ENCODE results near the gene IER5L.

IER5L gene

GRCh38 chr9:129177791-129178567, at the start of gene IER5L:
Gene IER5L (minus strand): TSS chr9:129178261. CDS start chr9:129178052, 209 bp downstream.
- DNase-seq (ENCODE audit: low read depth in 2 of 3, low spot score in 1 of 3) = peak; percentile 88 to 91 (median 90)

DNA sequence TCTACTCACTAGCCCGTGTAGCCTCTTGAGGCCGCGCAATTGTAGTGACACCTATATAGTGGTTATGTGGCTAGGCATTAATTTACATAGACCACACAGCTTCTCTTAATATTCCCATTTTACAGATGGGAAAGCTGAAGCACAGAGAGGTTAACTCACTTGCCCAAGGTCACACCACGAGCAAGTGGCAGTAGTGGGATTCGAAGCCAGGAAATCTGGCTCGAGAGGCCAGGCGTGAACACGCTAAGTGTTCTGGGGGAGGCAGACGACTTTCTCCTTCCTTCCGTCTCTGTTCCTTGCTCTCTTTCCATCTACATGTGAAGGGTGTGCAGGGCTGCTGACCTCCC, 49.8 kb upstream of the IER5L start:
- no peak for DNase-seq (ENCODE audit: low read depth in 2 of 3, low spot score in 1 of 3)

DNA sequence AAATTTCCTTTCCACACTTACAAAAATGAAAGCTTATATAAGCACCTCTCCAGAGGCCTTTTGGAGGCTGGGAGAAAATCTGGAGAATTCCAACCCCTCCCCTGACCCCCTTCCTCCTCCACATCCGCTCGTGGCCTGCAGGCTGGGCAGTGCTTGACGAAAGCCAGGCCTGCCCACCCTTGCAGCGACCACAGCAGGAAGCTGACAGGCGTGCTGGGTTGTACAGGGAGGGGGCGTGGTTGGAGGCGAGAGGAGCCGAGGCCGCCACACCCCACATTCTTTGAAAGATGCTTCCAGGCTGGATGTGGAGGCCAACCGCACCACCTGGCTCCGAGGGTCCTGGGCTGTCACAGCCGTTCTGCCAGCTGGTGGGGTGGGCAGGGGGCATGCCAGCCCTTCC, 47.8 kb upstream of the IER5L start:
- DNase-seq (ENCODE audit: low read depth in 2 of 3, low spot score in 1 of 3) = no peak

- DNase-seq (ENCODE audit: low read depth in 2 of 3, low spot score in 1 of 3) = no peak
Measured at GRCh38 chr9:129225490-129225778, 47.4 kb upstream of the IER5L start.

DNA sequence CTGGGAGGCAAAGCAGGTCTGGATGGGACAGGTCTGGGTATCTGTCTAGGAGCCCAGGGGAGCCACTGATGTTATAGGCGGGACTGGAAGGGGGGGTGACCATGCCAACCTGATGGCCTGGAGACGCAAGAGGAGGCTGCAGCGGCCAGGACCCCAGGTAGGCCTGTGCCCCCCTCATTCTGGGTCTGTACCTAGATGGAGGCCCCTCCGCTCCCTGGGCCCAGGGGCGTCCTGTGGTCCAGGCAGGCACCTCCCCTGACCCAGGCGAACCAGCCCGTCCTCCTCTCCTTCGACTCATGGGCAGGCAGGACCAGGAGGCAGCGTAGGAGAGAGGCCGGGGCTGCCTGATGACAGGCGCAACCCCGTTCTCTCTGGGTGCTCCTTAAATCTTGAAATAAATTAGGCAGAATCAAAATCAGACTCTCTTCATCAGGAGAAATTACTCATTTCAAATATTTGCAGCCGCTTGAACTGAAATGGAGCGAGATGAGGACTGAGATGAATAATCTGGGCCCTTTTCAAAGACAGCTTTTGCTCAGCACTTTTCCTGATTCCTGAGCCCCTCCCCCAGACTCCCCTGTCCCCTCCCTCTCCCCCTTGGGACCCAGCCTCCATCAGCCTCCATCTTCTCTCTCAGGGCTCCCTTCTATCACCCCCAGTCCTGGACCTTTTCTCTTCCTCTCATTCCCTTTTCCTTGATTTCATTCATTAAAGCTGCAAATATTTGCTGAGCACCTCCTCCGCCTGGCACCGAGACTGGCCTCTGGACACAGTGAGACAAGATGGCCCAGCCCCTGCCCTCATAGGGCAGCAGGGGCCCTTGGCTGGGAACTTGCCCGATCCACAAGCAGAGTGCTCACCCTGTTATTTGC, 46.8 kb upstream of the IER5L start:
- DNase-seq (ENCODE audit: low read depth in 2 of 3, low spot score in 1 of 3) = no peak

GRCh38 chr9:129223551-129224208, 45.6 kb upstream of the IER5L start:
- no peak for DNase-seq (ENCODE audit: low read depth in 2 of 3, low spot score in 1 of 3)

DNA sequence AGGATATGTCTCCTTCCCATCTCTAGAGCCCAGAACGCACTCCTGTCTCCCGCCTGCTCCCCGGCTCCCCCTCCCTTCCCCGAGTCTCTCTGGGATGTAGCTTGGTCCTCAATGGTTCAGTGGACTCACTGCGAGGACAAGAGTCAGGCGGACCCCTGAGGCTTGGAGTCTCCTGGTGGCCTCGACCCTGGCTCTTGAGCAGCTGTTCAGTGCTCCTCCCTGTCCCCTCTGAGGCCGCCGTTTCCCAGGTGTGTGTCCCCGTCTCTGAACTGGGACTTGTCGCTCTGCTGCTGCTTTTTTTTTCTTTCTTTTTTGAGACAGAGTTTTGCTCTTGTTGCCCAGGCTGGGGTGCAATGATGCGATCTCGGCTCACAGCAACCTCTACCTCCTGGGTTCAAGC, 44.8 kb upstream of the IER5L start:
- DNase-seq (ENCODE audit: low read depth in 2 of 3, low spot score in 1 of 3) = no peak

DNA sequence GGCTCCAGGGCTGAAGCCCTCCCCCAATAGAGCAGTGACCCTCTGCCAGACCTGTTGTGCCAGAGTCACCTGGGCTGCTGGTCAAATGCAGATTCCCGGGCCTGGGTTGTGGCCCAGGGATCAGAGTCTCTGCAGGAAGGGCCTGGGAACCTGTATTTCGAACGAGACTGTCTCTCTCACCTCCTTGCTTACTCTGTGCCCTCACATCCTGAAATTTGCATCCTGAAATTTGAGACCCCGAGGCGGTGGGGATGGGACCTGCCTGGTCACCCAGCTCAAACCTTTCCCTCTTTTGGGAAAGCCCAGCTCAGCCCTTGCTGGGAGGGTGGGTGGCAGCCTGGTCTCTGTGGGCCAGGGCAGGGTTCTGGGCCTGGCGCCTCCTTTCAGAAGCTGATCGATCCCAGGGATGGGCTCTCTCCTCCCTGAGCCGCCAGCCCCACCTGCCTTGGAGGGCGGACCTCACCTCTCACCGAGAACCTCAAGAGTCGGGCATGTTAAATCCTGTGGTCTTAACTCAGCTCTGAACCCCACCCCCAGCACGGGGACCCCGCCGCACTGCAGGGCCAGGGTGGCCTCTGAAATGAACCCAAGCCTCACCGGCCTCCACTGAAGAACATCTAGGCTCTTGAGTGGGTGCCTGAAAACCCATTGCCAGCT, 44.0 kb upstream of the IER5L start:
- no peak for DNase-seq (ENCODE audit: low read depth in 2 of 3, low spot score in 1 of 3)

- DNase-seq (ENCODE audit: low read depth in 2 of 3, low spot score in 1 of 3) = no peak
Measured at GRCh38 chr9:129221233-129221632, 43.2 kb upstream of the IER5L start.

GRCh38 chr9:129220771-129221170, 42.7 kb upstream of the IER5L start:
- no peak for DNase-seq (ENCODE audit: low read depth in 2 of 3, low spot score in 1 of 3)

- DNase-seq (ENCODE audit: low read depth in 2 of 3, low spot score in 1 of 3) = no peak
Measured at GRCh38 chr9:129218918-129219317, 40.9 kb upstream of the IER5L start.

DNA sequence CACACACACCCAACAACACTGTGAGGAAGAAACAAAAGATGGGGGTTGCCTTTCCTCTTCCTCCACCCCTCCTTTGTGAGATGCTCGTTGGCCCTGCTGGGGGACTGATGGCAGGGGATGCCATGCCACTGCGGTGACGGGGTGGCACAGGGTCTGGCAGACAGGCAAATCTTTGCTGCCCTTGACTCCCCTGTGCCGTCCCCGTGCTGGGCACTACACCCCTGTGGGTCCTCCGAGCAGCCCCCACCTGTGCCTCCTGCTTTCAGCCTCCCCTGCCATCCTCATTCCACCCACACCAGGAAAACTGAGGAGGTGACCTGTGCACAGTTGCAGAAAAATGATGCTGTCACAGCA, 40.2 kb upstream of the IER5L start:
- DNase-seq (ENCODE audit: low read depth in 2 of 3, low spot score in 1 of 3) = no peak

DNA sequence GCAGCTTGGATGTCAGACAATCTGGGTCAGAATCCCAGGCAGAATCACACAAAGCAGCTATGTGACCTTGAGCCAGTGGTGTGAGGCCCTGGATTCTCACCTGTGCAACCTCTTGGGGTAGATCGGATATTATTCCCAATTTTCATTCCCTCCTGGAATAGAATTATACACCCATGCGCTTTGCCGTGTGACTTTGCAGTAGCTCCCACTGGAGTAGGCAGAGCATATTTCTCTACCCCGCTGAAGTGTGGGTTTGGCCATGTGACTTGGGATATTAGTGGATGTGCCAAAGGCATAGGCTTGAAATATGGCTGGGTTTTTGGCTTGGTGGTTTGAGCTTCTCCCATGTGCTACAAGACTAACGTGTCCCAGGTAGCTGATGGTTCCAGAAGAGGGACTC, 35.5 kb upstream of the IER5L start:
- DNase-seq (ENCODE audit: low read depth in 2 of 3, low spot score in 1 of 3) = no peak

DNA sequence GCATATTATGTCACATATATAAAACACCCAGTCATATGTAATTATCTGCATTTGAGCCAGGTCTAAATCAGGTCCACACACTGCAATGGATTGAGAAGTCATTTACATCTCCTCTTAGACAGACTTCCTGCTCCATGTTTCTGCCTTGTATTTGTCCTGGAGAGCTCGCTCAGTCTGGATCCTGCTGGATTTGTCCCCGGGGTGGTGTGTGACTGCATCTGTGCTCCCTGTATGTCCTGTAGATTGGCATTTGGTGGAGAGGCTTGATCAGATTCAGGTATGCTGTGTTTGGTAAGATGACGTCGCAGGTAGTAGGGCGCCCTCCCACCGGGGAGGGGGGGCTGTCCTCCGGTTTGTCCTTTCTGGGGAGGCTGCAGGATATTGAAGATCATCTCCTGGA, 33.6 kb upstream of the IER5L start:
- DNase-seq (ENCODE audit: low read depth in 2 of 3, low spot score in 1 of 3) = no peak

DNA sequence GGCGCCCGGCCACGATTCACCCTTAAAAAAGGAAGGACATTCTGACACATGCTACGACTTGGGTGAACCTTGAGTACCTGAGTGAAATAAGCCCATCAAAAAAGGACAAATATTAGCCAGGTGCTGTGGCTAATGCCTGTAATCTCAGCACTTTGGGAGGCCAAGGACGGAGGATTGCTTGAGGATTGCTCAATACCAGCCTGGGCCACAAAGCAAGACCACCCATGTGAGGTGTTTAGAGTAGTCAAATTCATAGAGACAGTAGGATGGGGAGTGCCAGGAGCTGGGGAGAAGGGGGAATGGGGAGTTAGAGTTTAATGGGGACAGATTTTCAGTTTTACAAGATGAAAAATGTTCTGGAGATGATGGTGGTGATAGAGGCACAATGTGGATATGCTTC, 32.1 kb upstream of the IER5L start:
- no peak for DNase-seq (ENCODE audit: low read depth in 2 of 3, low spot score in 1 of 3)

DNA sequence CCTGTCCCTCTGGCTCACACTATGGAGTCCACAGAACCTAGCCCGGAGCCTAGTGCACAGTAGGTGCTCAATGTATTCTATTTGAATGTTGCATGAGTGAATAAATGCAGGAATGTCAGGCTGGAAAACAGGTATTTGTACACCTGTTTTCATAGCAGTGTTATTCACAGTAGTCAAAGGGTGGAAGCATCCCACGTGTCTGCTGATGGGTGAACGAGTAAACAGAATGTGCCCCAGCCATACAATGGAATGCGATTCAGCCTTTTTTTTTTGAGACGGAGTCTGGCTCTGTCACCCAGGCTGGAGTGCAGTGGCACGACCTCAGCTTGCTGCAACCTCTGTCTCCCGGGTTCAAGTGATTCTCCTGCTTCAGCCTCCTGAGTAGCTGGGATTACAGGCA, 31.5 kb upstream of the IER5L start:
- DNase-seq (ENCODE audit: low read depth in 2 of 3, low spot score in 1 of 3) = no peak

DNA sequence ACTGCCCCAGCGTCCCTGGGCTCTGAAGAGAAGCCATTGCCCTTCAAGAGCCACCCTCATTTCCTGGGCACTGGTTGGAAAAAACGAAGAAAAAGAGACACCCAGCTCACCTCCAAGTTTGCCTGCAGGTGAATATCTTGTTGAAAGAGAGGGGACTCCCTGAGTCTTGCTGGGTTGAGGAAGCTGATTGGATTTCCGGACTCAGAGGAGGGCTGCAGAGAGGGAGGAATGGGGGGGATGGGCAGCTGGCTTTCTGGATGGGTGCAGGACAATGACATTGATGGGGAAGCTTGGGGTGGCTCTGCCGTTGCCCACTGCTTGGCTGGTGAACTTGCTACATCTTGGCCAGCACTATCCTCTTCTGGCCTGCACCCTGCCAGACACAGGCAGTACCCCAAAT, 31.0 kb upstream of the IER5L start:
- no peak for DNase-seq (ENCODE audit: low read depth in 2 of 3, low spot score in 1 of 3)

GRCh38 chr9:129208207-129209032, 30.4 kb upstream of the IER5L start:
- DNase-seq (ENCODE audit: low read depth in 2 of 3, low spot score in 1 of 3) = peak; percentile 19 to 51 (median 25)

DNA sequence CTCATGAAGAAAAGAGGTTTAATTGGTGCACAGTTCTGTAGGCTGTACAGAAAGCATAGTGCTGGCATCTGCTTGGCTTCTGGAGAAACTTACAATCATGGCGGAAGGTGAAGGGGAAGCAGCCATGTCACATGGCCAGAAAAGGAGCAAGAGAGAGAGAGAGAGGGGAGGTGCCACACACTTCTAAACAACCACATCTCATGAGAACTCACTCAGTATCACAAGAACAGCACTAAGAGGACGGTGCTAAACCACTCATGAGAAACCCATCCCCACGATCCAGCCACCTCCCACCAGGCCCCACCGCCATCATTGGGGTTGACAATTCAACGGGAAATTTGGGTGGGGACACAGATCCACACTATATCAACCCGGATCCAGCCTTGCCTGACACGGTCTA, 28.8 kb upstream of the IER5L start:
- DNase-seq (ENCODE audit: low read depth in 2 of 3, low spot score in 1 of 3) = no peak

DNA sequence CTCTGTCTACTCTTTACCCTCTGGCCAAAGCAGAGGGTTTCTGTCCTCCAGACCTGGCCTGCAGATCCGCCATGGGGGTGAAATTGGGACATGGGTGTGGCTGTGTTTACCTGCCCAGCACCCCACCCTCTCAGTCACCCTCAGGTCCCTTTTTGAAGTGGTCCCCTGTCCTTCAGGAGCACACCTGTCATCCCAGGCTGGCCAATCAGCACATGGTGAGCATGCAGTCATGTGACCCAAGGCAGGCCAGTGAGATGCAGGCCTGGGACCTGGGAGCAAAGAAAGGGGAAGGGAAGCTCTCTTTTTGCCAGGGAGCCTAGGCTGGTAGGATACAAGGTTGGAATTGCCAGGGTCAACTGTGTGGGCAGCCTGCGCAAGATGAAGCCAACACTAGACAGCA, 28.3 kb upstream of the IER5L start:
- no peak for DNase-seq (ENCODE audit: low read depth in 2 of 3, low spot score in 1 of 3)

- DNase-seq (ENCODE audit: low read depth in 2 of 3, low spot score in 1 of 3) = no peak
Measured at GRCh38 chr9:129204840-129205239, 26.8 kb upstream of the IER5L start.

All from stimulated activated CD4-positive, alpha-beta T cell treated with anti-CD3 and anti-CD28 coated beads, Interleukin-12 subunit alpha, Interleukin-12 subunit beta, amount 100 ng/mL, for 48 hours (primary cell).